KOPT-K1 (cell line): ENCODE measurements around the gene DKC1.

Source experiments
- H3K27ac ChIP-seq: fragments of 200-600 bp; sonication (generic); 2 replicates; pipeline ENCODE4 v1.5.1; 2016; ENCODE audit warnings: antibody characterized with exemption, mild to moderate bottlenecking, low read depth, low read length; ENCODE audit not compliant: poor library complexity, severe bottlenecking
- H3K36me3 ChIP-seq: fragments of 200-600 bp; sonication (generic); 2 replicates; pipeline ENCODE4 v1.5.1; 2017; ENCODE audit warnings: antibody characterized with exemption, mild to moderate bottlenecking, low read length, moderate library complexity; ENCODE audit not compliant: insufficient read depth
- H3K9me3 ChIP-seq: fragments of 200-600 bp; sonication (generic); 2 replicates; pipeline ENCODE4 v1.5.1; 2017; ENCODE audit warnings: antibody characterized with exemption, low read length, mild to moderate bottlenecking; ENCODE audit not compliant: insufficient read depth, poor library complexity, severe bottlenecking

DKC1 gene

GRCh38 chrX:154751203-154751668 is 11.4 kb upstream of the DKC1 start:
- Histone ChIP-seq H3K27ac (peak overlapping the region; percentile 73), H3K9me3 (no peaks in the 10 kb centered on the region), H3K36me3 (no peaks in the 10 kb centered on the region)

- peak overlapping the region; percentile 73 for H3K27ac ChIP-seq
These were observed 10.9 kb upstream of the DKC1 start for GRCh38 chrX:154751669-154752271.

DNA sequence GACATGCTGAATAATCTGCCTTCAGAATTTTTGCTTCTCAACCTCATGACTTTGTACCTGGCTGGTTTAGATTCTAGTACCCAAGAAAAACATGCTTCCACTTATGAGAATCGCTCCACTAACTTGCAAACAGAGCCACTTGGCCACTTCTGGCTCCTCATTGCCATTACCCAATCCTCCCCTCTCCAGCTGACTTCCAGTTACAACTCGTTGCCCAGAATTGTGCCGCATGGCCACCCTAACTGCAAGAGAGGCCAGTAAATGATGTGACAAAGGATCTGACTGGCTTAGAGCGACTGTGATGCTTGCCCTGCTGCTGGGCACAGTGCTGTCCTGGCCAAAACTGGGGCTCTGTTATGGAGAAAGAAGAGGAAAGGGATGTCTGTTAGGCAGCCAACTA is 4.0 kb upstream of the DKC1 start:
- no peak overlapping the region for H3K27ac ChIP-seq
- no peaks in the 10 kb centered on the region for H3K36me3 ChIP-seq
- H3K9me3 ChIP-seq, result no peaks in the 10 kb centered on the region

More at GRCh38 chrX:154751669-154752271, 10.9 kb upstream of the DKC1 start:
- H3K36me3 ChIP-seq, result no peaks in the 10 kb centered on the region
- no peaks in the 10 kb centered on the region for H3K9me3 ChIP-seq

GRCh38 chrX:154761977-154762536 is 607 bp upstream of the DKC1 start:
- Histone ChIP-seq H3K9me3 (no peaks in the 10 kb centered on the region), H3K36me3 (peaks cover 26% of the 10 kb centered on the region), H3K27ac (peak overlapping the region; percentile 88)

DNA sequence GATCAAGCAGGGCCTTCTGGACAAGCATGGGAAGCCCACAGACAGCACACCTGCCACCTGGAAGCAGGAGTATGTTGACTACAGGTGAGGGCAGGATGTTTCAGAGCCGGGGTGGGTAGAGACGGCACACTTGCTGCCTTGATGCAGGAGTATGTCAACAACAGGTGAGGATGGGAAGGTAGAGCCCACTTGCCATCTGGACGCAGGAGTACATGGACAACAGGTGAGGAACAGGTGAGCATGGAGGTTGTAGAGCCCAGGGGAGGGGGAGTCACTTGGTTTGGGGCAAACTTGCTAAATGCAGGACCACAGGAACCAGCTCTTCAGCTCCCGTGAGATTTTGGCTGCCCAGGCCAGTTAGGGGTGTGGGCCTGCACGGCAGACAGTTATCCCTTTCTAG is 12.0 kb downstream of the DKC1 start:
- Histone ChIP-seq H3K9me3 (no peaks in the 10 kb centered on the region), H3K36me3 (peaks cover 94% of the 10 kb centered on the region), H3K27ac (no peak overlapping the region)

DNA sequence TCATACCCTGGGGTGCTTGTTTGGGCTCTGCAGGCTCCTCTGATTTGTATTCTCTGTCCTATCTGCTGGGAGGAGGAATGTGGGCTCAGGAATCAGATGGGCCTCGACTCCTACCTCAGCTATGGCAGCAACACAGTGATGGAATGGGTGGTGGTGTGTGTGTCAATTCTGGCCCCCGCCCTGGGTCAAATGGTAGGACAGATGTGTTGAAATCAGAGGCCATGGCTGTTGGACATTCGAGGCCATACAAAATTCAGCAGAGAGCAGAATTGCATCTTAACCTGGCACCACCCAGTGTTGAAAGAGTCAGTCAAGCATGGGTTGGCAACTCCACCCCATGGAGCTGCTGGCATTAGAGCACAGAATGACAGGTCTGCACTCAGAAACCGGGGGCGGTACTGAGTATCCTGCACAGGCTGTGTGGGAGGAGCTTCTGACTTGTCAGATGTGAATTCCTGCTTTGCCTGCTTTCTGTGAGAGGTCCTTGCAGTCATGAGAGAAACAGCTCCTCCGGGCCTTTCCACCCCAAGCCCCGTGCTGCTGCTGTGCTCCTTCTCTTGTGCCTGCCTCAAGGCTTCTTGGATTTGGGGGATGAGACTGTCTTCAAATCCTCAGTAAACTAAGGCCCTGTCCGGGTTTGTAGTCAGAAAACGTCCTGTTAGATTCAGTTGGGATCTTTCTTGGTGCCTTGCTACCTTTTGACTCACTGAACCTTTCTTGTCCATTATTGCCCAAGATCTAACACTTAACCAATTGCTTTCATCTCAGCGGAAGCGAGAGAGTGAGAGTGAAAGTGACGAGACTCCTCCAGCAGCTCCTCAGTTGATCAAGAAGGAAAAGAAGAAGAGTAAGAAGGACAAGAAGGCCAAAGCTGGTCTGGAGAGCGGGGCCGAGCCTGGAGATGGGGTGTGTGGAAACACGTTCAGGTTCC is 13.0 kb downstream of the DKC1 start:
- no peaks in the 10 kb centered on the region for H3K9me3 ChIP-seq
- H3K27ac ChIP-seq, result no peak overlapping the region
- peaks cover 94% of the 10 kb centered on the region for H3K36me3 ChIP-seq

- no peak overlapping the region for H3K27ac ChIP-seq
- H3K9me3 ChIP-seq, result no peaks in the 10 kb centered on the region
- peaks cover 94% of the 10 kb centered on the region for H3K36me3 ChIP-seq
These were observed 14.1 kb downstream of the DKC1 start for GRCh38 chrX:154776753-154777152.

DNA sequence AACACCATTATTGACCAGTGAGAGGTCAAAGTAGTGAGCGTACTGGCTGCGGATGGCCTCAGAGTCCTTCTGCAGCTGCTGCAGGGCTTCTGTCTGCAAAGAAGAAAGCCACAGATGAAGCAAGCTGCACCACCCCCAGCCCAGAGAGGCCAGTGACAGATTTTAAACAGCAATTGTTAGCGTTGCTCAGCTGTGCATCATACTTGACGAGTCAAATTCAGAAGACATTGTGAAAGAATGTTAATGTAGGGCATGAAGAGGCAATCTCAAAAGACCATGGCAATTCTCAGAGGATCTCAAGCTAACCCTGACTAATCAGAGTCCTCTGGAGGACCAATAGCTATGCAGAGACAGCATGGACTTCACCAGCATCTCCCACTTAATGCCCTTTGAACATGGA is 16.6 kb downstream of the DKC1 start:
- no peak overlapping the region for H3K27ac ChIP-seq
- peaks cover 97% of the 10 kb centered on the region for H3K36me3 ChIP-seq
- no peaks in the 10 kb centered on the region for H3K9me3 ChIP-seq

DNA sequence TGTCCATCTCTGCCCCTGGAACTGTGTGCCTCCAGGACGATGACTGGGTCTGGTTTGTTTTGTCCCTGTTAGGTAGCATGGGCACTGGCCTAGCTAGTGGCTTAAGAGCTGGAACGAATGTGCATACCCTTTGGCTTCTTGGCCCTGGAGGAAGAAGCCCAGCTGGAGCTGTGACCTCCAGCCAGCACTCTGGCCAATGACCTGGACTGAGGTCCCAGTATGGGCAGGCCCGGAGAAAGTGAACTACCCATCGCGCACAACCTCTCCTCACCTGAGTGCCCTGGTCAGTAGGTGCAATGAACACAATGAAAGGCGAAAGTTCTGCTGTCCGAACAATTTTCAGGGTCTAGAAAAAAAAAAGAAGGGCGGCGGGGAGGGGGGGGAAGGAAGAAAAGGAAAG is 18.3 kb downstream of the DKC1 start:
- Histone ChIP-seq H3K27ac (no peak overlapping the region), H3K36me3 (peaks cover 97% of the 10 kb centered on the region), H3K9me3 (no peaks in the 10 kb centered on the region)

- Histone ChIP-seq H3K9me3 (no peaks in the 10 kb centered on the region), H3K36me3 (peaks cover 89% of the 10 kb centered on the region), H3K27ac (no peak overlapping the region)
These were observed 21.7 kb downstream of the DKC1 start for GRCh38 chrX:154784149-154784995.

GRCh38 chrX:154785716-154786115 is 23.1 kb downstream of the DKC1 start:
- peaks cover 88% of the 10 kb centered on the region for H3K36me3 ChIP-seq
- peak overlapping the region; percentile 43 for H3K27ac ChIP-seq
- no peaks in the 10 kb centered on the region for H3K9me3 ChIP-seq

DNA sequence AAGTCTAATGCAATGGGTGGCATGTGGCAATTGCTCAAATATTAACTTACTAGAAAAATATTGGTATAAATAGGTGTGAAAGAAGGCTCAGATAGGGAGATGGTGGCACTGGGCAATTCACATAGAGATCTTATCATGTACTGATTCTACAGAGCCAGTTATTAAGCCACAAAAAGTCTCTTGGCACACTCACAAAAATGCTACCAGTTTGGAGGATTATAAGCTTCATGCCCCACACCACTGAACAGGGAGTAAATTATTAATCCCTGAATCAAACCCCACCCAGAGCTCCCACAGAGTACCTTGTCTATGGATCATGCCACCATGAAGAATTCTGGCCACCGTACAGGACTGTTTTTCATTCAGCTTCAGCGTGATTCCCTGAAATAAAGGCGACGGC is 28.8 kb downstream of the DKC1 start:
- Histone ChIP-seq H3K36me3 (peaks cover 46% of the 10 kb centered on the region), H3K27ac (no peak overlapping the region), H3K9me3 (no peaks in the 10 kb centered on the region)

- Histone ChIP-seq H3K9me3 (no peaks in the 10 kb centered on the region), H3K27ac (no peak overlapping the region), H3K36me3 (peaks cover 46% of the 10 kb centered on the region)
These were observed 29.3 kb downstream of the DKC1 start for GRCh38 chrX:154791939-154792338.

- Histone ChIP-seq H3K36me3 (peaks cover 35% of the 10 kb centered on the region), H3K27ac (no peak overlapping the region), H3K9me3 (no peaks in the 10 kb centered on the region)
These were observed 30.6 kb downstream of the DKC1 start for GRCh38 chrX:154793084-154793795.
